K562 treated with DMSO at 1 percent for 4 hours (cell line): ENCODE measurements around the gene NTRK1. TPM values are rescaled to one million over a fixed set of nuclear protein-coding genes. Genes with fewer than 3 reads are reported as not detected.

ENCODE experiments used
- total RNA-seq: library from RNA; unstranded; fragments of 300-600 nt; gene quantifications from 2 replicates; pipeline ENCODE4 v1.2.3, GENCODE V29; 2022; ENCODE audit not compliant: insufficient read depth

Gene NTRK1
- 78.1 and 86.1 TPM in 2 replicates for total RNA-seq

GRCh38 chr1:156860628-156861423, at the start of gene NTRK1:
NTRK1 (plus strand) TSS chr1:156860865; CDS start chr1:156860935, 70 bp downstream.

GRCh38 chr1:156816561-156817328, 43.9 kb upstream of the NTRK1 start, which contains the start of gene SH2D2A:
SH2D2A (minus strand) TSS chr1:156816848; CDS start chr1:156816708, 140 bp downstream.

GRCh38 chr1:156858959-156859522, 1.6 kb upstream of the NTRK1 start, which contains the start of gene INSRR:
INSRR (minus strand) TSS chr1:156859117; CDS start chr1:156858621, 496 bp downstream.

GRCh38 chr1:156893048-156893953, 32.6 kb downstream of the NTRK1 start, which contains the start of gene PEAR1:
PEAR1 (plus strand) TSS chr1:156893718; CDS start chr1:156903927, 10,209 bp downstream.

GRCh38 chr1:156920233-156921052, 59.8 kb downstream of the NTRK1 start, which contains the start of gene LRRC71:
LRRC71 (plus strand) TSS chr1:156920632; CDS start chr1:156920804, 172 bp downstream.

Other genes starting within 250 kb of the NTRK1 start
- gene HAPLN2, start 241.4 kb upstream of the NTRK1 start, total RNA-seq: 1.2 and 3.3 TPM in 2 replicates
- 0.21 TPM in 1 of 2 replicates, not detected in the other for gene BCAN, start 218.7 kb upstream of the NTRK1 start, total RNA-seq
- gene NES, start 183.5 kb upstream of the NTRK1 start, total RNA-seq: 7.0 and 9.8 TPM in 2 replicates
- 7.7 TPM in 1 of 2 replicates, not detected in the other for gene CRABP2, start 155.3 kb upstream of the NTRK1 start, total RNA-seq
- 47.9 and 64.7 TPM in 2 replicates for gene METTL25B, start 132.4 kb upstream of the NTRK1 start, total RNA-seq
- gene ISG20L2, start 132.1 kb upstream of the NTRK1 start, total RNA-seq: 22.0 and 28.4 TPM in 2 replicates
- 19.0 and 38.5 TPM in 2 replicates for gene MRPL24, start 119.8 kb upstream of the NTRK1 start, total RNA-seq
- gene HDGF, start 109.2 kb upstream of the NTRK1 start, total RNA-seq: 188 and 194 TPM in 2 replicates
- gene PRCC, start 93.3 kb upstream of the NTRK1 start, total RNA-seq: 63.4 and 86.4 TPM in 2 replicates
- gene SH2D2A, start 44.0 kb upstream of the NTRK1 start, total RNA-seq: 13.2 and 17.8 TPM in 2 replicates
- gene INSRR, start 1.7 kb upstream of the NTRK1 start, total RNA-seq: 0.42 TPM in 1 of 2 replicates, not detected in the other
- 1.2 and 3.2 TPM in 2 replicates for gene PEAR1, start 32.9 kb downstream of the NTRK1 start, total RNA-seq
- gene LRRC71, start 59.8 kb downstream of the NTRK1 start, total RNA-seq: not detected in 2 replicates
- 8.7 and 12.7 TPM in 2 replicates for gene ARHGEF11, start 184.9 kb downstream of the NTRK1 start, total RNA-seq
- gene ETV3L, start 238.9 kb downstream of the NTRK1 start, total RNA-seq: not detected in 2 replicates